CD4-positive, alpha-beta T cell (primary cell): Measurements from ENCODE around the gene CFL1. TPM values are rescaled to one million over a fixed set of nuclear protein-coding genes. Genes with fewer than 3 reads are reported as not detected.

ENCODE experiments used
- ATAC-seq: fragments of 200-7000 bp; cut with Tn5 transposase; one replicate; pipeline ENCODE4 v1.10.0; 2022; ENCODE audit warnings: mild to moderate bottlenecking; ENCODE audit not compliant: poor library complexity
- CTCF ChIA-PET: fragments of 350-600 bp; sonication (Branson Sonifier 250); formaldehyde crosslinking; loops from one replicate; lab custom pipeline; 2021; ENCODE audit warnings: antibody characterized with exemption, inconsistent platforms; lab: Charles Lee
- POLR2A ChIA-PET: fragments of 350-600 bp; sonication (Branson Sonifier 250); formaldehyde crosslinking; loops from one replicate; lab custom pipeline; 2021; ENCODE audit warnings: antibody characterized with exemption, inconsistent platforms; lab: Charles Lee
- DNase-seq, 14 experiments: peaks; one replicate each; pipeline ENCODE4 v3.0.0-alpha.2; 2013 to 2020; ENCODE audit warnings: mixed read lengths in 2 of 14
- H3K27ac ChIP-seq, 2 donors: one replicate each; pipeline versions ENCODE4 v1.5.1 to v1.7.0; 2013; ENCODE audit warnings: low read length in 2 of 2, low read depth in 1 of 2, mild to moderate bottlenecking in 1 of 2
- H3K27me3 ChIP-seq, 2 experiments: 1 replicate in 1 of 2; 2 replicates in 1 of 2; pipeline versions ENCODE4 v1.6.1 to v1.7.0; 2013; ENCODE audit warnings: low read length in 2 of 2, control low read depth in 1 of 2, mild to moderate bottlenecking in 1 of 2, moderate library complexity in 1 of 2; ENCODE audit not compliant: insufficient read depth in 2 of 2, control insufficient read depth in 1 of 2
- H3K36me3 ChIP-seq: one replicate; pipeline ENCODE4 v1.6.1; 2013; ENCODE audit warnings: low read length, control low read depth; ENCODE audit not compliant: insufficient read depth
- H3K4me1 ChIP-seq: one replicate; pipeline ENCODE4 v1.6.1; 2013; ENCODE audit warnings: low read length, control low read depth; ENCODE audit not compliant: insufficient read depth
- H3K4me3 ChIP-seq: one replicate; pipeline ENCODE4 v1.5.1; 2013; ENCODE audit warnings: mild to moderate bottlenecking, low read length, moderate library complexity
- H3K9me3 ChIP-seq, 2 experiments: 1 replicate in 1 of 2; 2 replicates in 1 of 2; pipeline versions ENCODE4 v1.6.1 to v1.7.0; 2013; ENCODE audit warnings: low read length in 2 of 2, mild to moderate bottlenecking in 2 of 2, control low read depth in 1 of 2, moderate library complexity in 1 of 2; ENCODE audit not compliant: control insufficient read depth in 1 of 2, insufficient read depth in 1 of 2
- H3K27ac Mint-ChIP-seq: one replicate; pipeline ENCODE4 v1.8.0; 2020; ENCODE audit warnings: mixed read lengths
- H3K27me3 Mint-ChIP-seq: one replicate; pipeline ENCODE4 v1.8.0; 2021; ENCODE audit warnings: mixed read lengths
- H3K36me3 Mint-ChIP-seq: one replicate; pipeline ENCODE4 v1.8.0; 2021; ENCODE audit warnings: low read depth, mixed read lengths
- H3K4me1 Mint-ChIP-seq: one replicate; pipeline ENCODE4 v1.8.0; 2021; ENCODE audit warnings: low read depth, mixed read lengths
- H3K4me3 Mint-ChIP-seq: one replicate; pipeline ENCODE4 v1.8.0; 2020; ENCODE audit warnings: mild to moderate bottlenecking, mixed read lengths
- H3K9me3 Mint-ChIP-seq: one replicate; pipeline ENCODE4 v1.8.0; 2020; ENCODE audit warnings: mixed read lengths
- intact Hi-C, 2 experiments: fragments of 100-400 bp; cut with DNase I in 1 of 2; cut with micrococcal nuclease in 1 of 2; formaldehyde crosslinking; loops; one replicate each; pipeline versions ENCODE4 v1.15.1 to v1.9.0; 2023 to 2025; cut with DNase I, micrococcal nuclease
- total RNA-seq, 174 experiments: library from RNA in 2 of 174; stranded (reverse) in 2 of 174; gene quantifications; one replicate each; pipeline ENCODE4 v1.2.3 and lab custom pipeline; 2021 to 2026
- TF ChIP-seq, protein P1 (sequence below): fragments of 200-600 bp; IDR thresholded peaks from one replicate; pipeline ENCODE4 v1.8.0; 2022; ENCODE audit warnings: antibody characterized with exemption, mild to moderate bottlenecking

Gene CFL1
- total RNA-seq, 2 experiments from 2014 or later = 322 to 331 TPM

- Histone ChIP-seq H3K4me3 (no peak overlapping the region), H3K27me3 (no peaks in the 10 kb centered on the region), H3K27ac (no peak overlapping the region), H3K4me1 (peaks cover 3% of the 10 kb centered on the region), H3K36me3 (no peaks in the 10 kb centered on the region), H3K9me3 (no peaks in the 10 kb centered on the region)
- H3K27ac Mint-ChIP-seq = no peak overlapping the region
- CTCF ChIA-PET = no interaction called here
- TF ChIP-seq, protein P1, sequence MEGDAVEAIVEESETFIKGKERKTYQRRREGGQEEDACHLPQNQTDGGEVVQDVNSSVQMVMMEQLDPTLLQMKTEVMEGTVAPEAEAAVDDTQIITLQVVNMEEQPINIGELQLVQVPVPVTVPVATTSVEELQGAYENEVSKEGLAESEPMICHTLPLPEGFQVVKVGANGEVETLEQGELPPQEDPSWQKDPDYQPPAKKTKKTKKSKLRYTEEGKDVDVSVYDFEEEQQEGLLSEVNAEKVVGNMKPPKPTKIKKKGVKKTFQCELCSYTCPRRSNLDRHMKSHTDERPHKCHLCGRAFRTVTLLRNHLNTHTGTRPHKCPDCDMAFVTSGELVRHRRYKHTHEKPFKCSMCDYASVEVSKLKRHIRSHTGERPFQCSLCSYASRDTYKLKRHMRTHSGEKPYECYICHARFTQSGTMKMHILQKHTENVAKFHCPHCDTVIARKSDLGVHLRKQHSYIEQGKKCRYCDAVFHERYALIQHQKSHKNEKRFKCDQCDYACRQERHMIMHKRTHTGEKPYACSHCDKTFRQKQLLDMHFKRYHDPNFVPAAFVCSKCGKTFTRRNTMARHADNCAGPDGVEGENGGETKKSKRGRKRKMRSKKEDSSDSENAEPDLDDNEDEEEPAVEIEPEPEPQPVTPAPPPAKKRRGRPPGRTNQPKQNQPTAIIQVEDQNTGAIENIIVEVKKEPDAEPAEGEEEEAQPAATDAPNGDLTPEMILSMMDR = no peak
- POLR2A ChIA-PET = no interaction called here
- no peak for ATAC-seq
- H3K27me3 Mint-ChIP-seq = peaks cover 4% of the 10 kb centered on the region
- intact Hi-C loops = no loop called here
- no peak overlapping the region for H3K4me3 Mint-ChIP-seq
- H3K36me3 Mint-ChIP-seq = no peaks in the 10 kb centered on the region
- H3K4me1 Mint-ChIP-seq = peaks cover 5% of the 10 kb centered on the region
- H3K9me3 Mint-ChIP-seq = no peaks in the 10 kb centered on the region
- no peak for DNase-seq
These were observed 46.1 kb downstream of the CFL1 start for GRCh38 chr11:65811764-65812475.

DNA sequence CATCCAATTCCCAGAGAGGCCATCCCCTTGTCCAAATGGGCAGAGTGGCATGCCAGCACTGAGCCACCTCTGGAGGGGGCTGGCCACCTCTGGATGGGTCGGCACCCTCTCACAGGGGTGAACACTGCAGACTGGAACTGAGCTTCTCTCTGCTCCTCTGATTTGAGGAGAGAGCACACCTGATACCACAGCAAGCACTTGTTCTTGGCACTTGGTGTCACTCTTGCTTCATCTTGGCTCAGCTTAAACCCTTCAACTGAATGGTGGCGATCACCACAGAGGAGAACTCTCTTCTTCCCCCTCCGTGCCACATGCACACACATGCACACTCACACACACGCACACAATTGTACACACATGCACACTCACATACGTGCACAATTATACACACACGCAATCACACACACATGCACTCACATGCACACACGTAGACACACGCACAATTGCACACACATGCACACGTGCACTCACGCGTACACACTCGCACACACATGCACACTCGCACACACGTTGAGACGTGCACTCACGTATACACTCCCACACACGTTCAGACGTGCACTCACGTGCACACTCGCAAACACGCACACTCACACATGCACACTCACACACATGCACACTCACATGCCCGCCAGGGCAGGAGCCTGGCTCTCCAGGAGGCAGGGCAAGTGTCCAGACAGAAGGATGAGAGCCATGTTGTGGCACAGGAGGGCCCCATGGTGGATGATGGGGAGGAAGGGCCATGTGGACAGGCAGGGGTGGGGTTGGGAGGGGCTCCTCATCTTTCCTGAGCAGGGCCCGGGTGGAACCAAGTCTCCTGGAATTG, 47.7 kb downstream of the CFL1 start:
- TF ChIP-seq, protein P1 = no peak
- Histone ChIP-seq H3K36me3 (no peaks in the 10 kb centered on the region), H3K9me3 (no peaks in the 10 kb centered on the region), H3K27me3 (no peaks in the 10 kb centered on the region), H3K27ac (no peak overlapping the region), H3K4me3 (no peak overlapping the region), H3K4me1 (no peaks in the 10 kb centered on the region)
- no peaks in the 10 kb centered on the region for H3K9me3 Mint-ChIP-seq
- no peaks in the 10 kb centered on the region for H3K4me1 Mint-ChIP-seq
- H3K27me3 Mint-ChIP-seq = peaks cover 5% of the 10 kb centered on the region
- ATAC-seq (peak; percentile 79), DNase-seq (peak in 3 of 14 experiments; percentile 24 to 61 (median 51))
- no peak overlapping the region for H3K4me3 Mint-ChIP-seq
- no peaks in the 10 kb centered on the region for H3K36me3 Mint-ChIP-seq
- intact Hi-C loops = no loop called here
- ChIA-PET CTCF (interaction anchor here (0.9 to 1.1 kb wide), 3 partner anchors 8 to 79 kb away, joined by 4 to 5 read pairs (median 4); partner anchors contain the start of gene FIBP), POLR2A (interaction anchor here (0.7 to 1.0 kb wide), 3 partner anchors 48 to 78 kb away, joined by 3 to 5 read pairs (median 3); partner anchors contain the start of gene FIBP)
- no peak overlapping the region for H3K27ac Mint-ChIP-seq

- ChIA-PET POLR2A (interaction anchor here (0.7 to 1.0 kb wide), 3 partner anchors 49 to 79 kb away, joined by 3 to 5 read pairs (median 3); partner anchors contain the start of gene FIBP), CTCF (interaction anchor here (0.9 to 1.1 kb wide), 3 partner anchors 9 to 79 kb away, joined by 4 to 5 read pairs (median 4); partner anchors contain the start of gene FIBP)
- intact Hi-C loops = no loop called here
- no peak for ATAC-seq
- Mint-ChIP-seq H3K4me1 (no peaks in the 10 kb centered on the region), H3K36me3 (no peaks in the 10 kb centered on the region), H3K4me3 (no peak overlapping the region), H3K27me3 (peaks cover 5% of the 10 kb centered on the region), H3K27ac (no peak overlapping the region), H3K9me3 (no peaks in the 10 kb centered on the region)
- H3K9me3 ChIP-seq = no peaks in the 10 kb centered on the region
- no peak overlapping the region for H3K4me3 ChIP-seq
- H3K36me3 ChIP-seq = no peaks in the 10 kb centered on the region
- no peaks in the 10 kb centered on the region for H3K4me1 ChIP-seq
- DNase-seq = no peak
- H3K27me3 ChIP-seq = no peaks in the 10 kb centered on the region
- H3K27ac ChIP-seq = no peak overlapping the region
- TF ChIP-seq, protein P1 = no peak
These were observed 48.5 kb downstream of the CFL1 start for GRCh38 chr11:65809496-65809895.
